Caco-2 (cell line): ENCODE data around the gene SLMAP. TPM values are rescaled to one million over a fixed set of nuclear protein-coding genes. Genes with fewer than 3 reads are reported as not detected.

ENCODE experiments used
- BruUV-seq: library from RNA; stranded (reverse); fragments of 400-500 nt; replicated peaks from 2 replicates; lab custom pipeline; 2021; lab: Mats Ljungman, UMichigan
- CTCF ChIA-PET: fragments of 300-600 bp; sonication (Branson Sonifier 250); formaldehyde crosslinking; loops from one replicate; lab custom pipeline; 2022; ENCODE audit warnings: antibody characterized with exemption; lab: Charles Lee
- POLR2A ChIA-PET: fragments of 300-600 bp; sonication (Branson Sonifier 250); formaldehyde crosslinking; loops from one replicate; lab custom pipeline; 2022; ENCODE audit warnings: antibody characterized with exemption; lab: Charles Lee
- DNase-seq, 2 experiments: peaks; one replicate each; pipeline versions ENCODE4 v3.0.0 to v3.0.0-alpha.2; 2020 to 2022
- H3K27me3 ChIP-seq: replicated peaks from 2 replicates; pipeline ENCODE4 v1.6.0; 2011; ENCODE audit warnings: low read length; ENCODE audit not compliant: control insufficient read depth, insufficient read depth
- H3K36me3 ChIP-seq: 2 replicates; pipeline ENCODE4 v1.5.1; 2011; ENCODE audit warnings: low read length; ENCODE audit not compliant: control insufficient read depth, insufficient read depth
- H3K4me1 ChIP-seq: fragments of 250-450 bp; sonication (Bioruptor Pico); 2 replicates; pipeline ENCODE4 v1.5.1; 2020; ENCODE audit warnings: mild to moderate bottlenecking
- H3K4me3 ChIP-seq: 2 replicates; pipeline ENCODE4 v1.5.1; 2011; ENCODE audit warnings: low read depth, mild to moderate bottlenecking, control low read depth, low read length
- H3K9me3 ChIP-seq: fragments of 250-450 bp; sonication (Bioruptor Pico); 2 replicates; pipeline ENCODE4 v1.5.1; 2020; ENCODE audit warnings: mild to moderate bottlenecking, moderate library complexity
- H3K27ac Mint-ChIP-seq: one replicate; pipeline ENCODE4 v1.8.0; 2022; ENCODE audit warnings: mixed read lengths; ENCODE audit not compliant: unreplicated experiment
- H3K27me3 Mint-ChIP-seq: one replicate; pipeline ENCODE4 v1.8.0; 2022; ENCODE audit warnings: mixed read lengths; ENCODE audit not compliant: insufficient read depth, unreplicated experiment
- H3K36me3 Mint-ChIP-seq: one replicate; pipeline ENCODE4 v1.8.0; 2022; ENCODE audit warnings: mild to moderate bottlenecking, mixed read lengths; ENCODE audit not compliant: insufficient read depth, unreplicated experiment
- H3K4me1 Mint-ChIP-seq: one replicate; pipeline ENCODE4 v1.8.0; 2022; ENCODE audit warnings: low read depth, mixed read lengths; ENCODE audit not compliant: unreplicated experiment
- H3K4me3 Mint-ChIP-seq: one replicate; pipeline ENCODE4 v1.8.0; 2022; ENCODE audit warnings: mild to moderate bottlenecking, moderate library complexity, mixed read lengths; ENCODE audit not compliant: unreplicated experiment
- H3K9me3 Mint-ChIP-seq: one replicate; pipeline ENCODE4 v1.8.0; 2022; ENCODE audit warnings: mixed read lengths; ENCODE audit not compliant: unreplicated experiment
- CTCF ChIP-seq, 2 experiments: fragments of 200-600 bp in 1 of 2; IDR thresholded peaks; 1 replicate in 1 of 2; 2 replicates in 1 of 2; pipeline versions ENCODE4 v1.5.1 to v1.8.0; 2011 to 2022; ENCODE audit warnings: antibody characterized with exemption in 1 of 2, control low read depth in 1 of 2, inconsistent platforms in 1 of 2, low read depth in 1 of 2, low read length in 1 of 2, mild to moderate bottlenecking in 1 of 2, moderate library complexity in 1 of 2; ENCODE audit not compliant: insufficient read depth in 1 of 2, severe bottlenecking in 1 of 2, unreplicated experiment in 1 of 2
- intact Hi-C: fragments of 100-400 bp; cut with micrococcal nuclease; formaldehyde crosslinking; loops from one replicate; pipeline ENCODE4 v1.10.0; 2022; ENCODE audit not compliant: unreplicated experiment
- total RNA-seq: library from RNA; stranded (reverse); gene quantifications from 2 replicates; pipeline ENCODE4 v1.2.3, GENCODE V29; 2022

Gene SLMAP
- total RNA-seq, 1 experiment from 2014 or later, result 136 TPM

DNA sequence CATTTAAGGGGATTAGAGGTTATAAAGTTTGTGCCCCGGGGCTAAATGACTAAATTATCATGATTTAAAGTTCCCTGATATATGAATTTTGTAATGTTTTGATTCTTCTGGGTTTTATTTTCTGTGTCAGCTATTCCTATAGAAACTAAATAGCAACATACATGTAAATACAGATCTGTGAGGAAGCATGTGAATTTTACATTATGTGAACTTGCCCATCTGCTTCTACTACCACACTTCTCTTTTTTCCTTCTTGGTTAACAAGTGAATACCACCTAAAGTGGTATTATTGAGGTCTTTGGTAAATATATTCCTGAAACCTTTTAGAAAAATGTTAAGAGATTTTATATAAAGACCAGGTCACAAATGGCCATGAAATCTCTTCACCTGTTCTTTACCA, 29.3 kb downstream of the SLMAP start:
- Histone ChIP-seq H3K4me3 (no peak overlapping the region), H3K36me3 (no peaks in the 10 kb centered on the region), H3K4me1 (peaks cover 17% of the 10 kb centered on the region), H3K9me3 (0 out of 2 replicates have a peak, but pooled peaks cover under 1% of the 10 kb centered on the region), H3K27me3 (no peaks in the 10 kb centered on the region)
- BruUV-seq, result no TSS peak
- Mint-ChIP-seq H3K27me3 (no peaks in the 10 kb centered on the region), H3K27ac (no peak overlapping the region), H3K36me3 (peaks cover 4% of the 10 kb centered on the region), H3K9me3 (no peaks in the 10 kb centered on the region), H3K4me3 (no peak overlapping the region), H3K4me1 (peaks cover 16% of the 10 kb centered on the region)
- DNase-seq, result no peak
- CTCF ChIA-PET, result no interaction called here
- intact Hi-C loops, result no loop called here
- POLR2A ChIA-PET, result no interaction called here
- no peak for TF ChIP-seq CTCF (IDR thresholded peaks at IDR 0.05; ENCODE audit: insufficient read depth in 1 of 2, low read depth in 1 of 2, low read length in 1 of 2, severe bottlenecking in 1 of 2, unreplicated experiment in 1 of 2)

DNA sequence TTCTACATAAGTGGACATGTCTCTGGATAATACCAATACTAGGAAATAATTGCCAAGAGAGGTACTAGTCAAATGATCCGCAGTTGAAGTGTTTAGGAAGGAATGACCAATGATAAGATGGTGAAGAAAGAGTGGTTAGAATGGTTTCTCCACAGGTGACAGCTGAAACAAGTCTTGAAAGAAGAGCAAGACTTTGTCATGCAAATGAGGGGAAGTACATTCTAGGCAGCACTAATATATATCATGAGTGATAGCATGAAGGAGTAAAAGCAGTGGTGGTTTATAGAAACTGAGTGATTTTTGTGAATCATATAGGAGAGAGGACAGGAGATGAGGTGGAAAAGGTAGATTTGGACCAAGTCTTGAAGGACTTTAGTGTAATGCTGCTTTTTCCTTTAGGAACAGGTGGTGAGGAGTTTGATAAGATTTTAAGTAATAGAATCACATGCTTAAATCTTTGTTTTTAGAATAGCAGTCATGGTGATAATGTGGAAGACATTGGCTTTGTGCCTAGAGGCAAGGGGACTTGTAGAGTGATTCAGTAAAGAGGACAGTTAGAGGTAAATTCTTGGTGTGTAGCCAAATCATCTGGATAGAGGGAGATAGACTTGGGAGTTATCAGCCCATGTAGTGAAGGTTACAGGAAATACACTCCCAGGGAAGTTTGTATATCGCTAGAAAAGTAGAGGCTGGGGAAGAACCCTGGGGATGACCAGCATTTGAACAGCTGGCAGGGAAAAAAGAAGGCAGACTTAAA, 31.9 kb downstream of the SLMAP start:
- 0 out of 2 replicates have a peak, but pooled peaks cover 3% of the 10 kb centered on the region for H3K9me3 ChIP-seq
- H3K36me3 ChIP-seq, result no peaks in the 10 kb centered on the region
- ChIA-PET CTCF (no interaction called here), POLR2A (no interaction called here)
- H3K27me3 ChIP-seq, result no peaks in the 10 kb centered on the region
- H3K4me3 Mint-ChIP-seq, result no peak overlapping the region
- TF ChIP-seq CTCF (IDR thresholded peaks at IDR 0.05; ENCODE audit: insufficient read depth in 1 of 2, low read depth in 1 of 2, low read length in 1 of 2, severe bottlenecking in 1 of 2, unreplicated experiment in 1 of 2), result no peak
- H3K4me1 ChIP-seq, result peaks cover 16% of the 10 kb centered on the region
- intact Hi-C loops, result no loop called here
- BruUV-seq, result no TSS peak
- H3K9me3 Mint-ChIP-seq, result no peaks in the 10 kb centered on the region
- no peak overlapping the region for H3K27ac Mint-ChIP-seq
- peaks cover 8% of the 10 kb centered on the region for H3K4me1 Mint-ChIP-seq
- peaks cover 2% of the 10 kb centered on the region for H3K36me3 Mint-ChIP-seq
- no peak for DNase-seq
- H3K4me3 ChIP-seq, result no peak overlapping the region
- no peaks in the 10 kb centered on the region for H3K27me3 Mint-ChIP-seq

DNA sequence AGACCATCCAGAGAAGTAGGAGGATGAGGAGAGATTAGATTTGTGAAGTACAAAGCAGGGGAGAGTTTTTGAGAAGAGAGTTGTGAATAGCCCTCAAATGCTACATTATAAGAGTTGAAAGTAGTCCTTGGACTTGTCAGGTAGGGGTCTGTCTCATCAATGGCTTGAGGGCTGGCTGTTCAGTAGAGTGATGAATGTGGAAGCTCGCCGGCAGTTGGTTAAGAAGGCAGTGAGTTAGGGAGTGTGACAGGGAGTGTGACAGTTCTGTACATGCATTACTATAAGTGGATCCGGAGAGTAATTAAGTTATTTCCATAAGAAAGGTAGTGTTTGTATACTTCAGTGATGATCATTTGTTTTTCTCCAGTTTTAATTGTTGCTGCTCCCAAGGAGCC, 32.5 kb downstream of the SLMAP start:
- Histone ChIP-seq H3K4me1 (peaks cover 10% of the 10 kb centered on the region), H3K27me3 (no peaks in the 10 kb centered on the region), H3K4me3 (no peak overlapping the region), H3K9me3 (0 out of 2 replicates have a peak, but pooled peaks cover 3% of the 10 kb centered on the region), H3K36me3 (no peaks in the 10 kb centered on the region)
- TF ChIP-seq CTCF (IDR thresholded peaks at IDR 0.05; ENCODE audit: insufficient read depth in 1 of 2, low read depth in 1 of 2, low read length in 1 of 2, severe bottlenecking in 1 of 2, unreplicated experiment in 1 of 2), result no peak
- ChIA-PET POLR2A (no interaction called here), CTCF (no interaction called here)
- intact Hi-C loops, result no loop called here
- Mint-ChIP-seq H3K36me3 (no peaks in the 10 kb centered on the region), H3K27me3 (no peaks in the 10 kb centered on the region), H3K4me1 (peaks cover 2% of the 10 kb centered on the region), H3K27ac (no peak overlapping the region), H3K4me3 (no peak overlapping the region), H3K9me3 (no peaks in the 10 kb centered on the region)
- no peak for DNase-seq
- no TSS peak for BruUV-seq
